Kasumi-1 (cell line): Measurements from ENCODE around the gene ADAMTS17.
"Not testable (repeated sequence)": the region's sequence is repeated elsewhere in the genome, so short reads cannot be mapped to it uniquely, and the experiment has no call there.

ENCODE experiments used
- DNase-seq, 2 experiments: peaks; one replicate each; lab custom pipeline; 2025; lab: John Stamatoyannopoulos, UW

ADAMTS17 gene

GRCh38 chr15:99993681-99994131, 348.1 kb downstream of the ADAMTS17 start:
- DNase-seq: no peak

GRCh38 chr15:99993262-99993661, 348.5 kb downstream of the ADAMTS17 start:
- no peak for DNase-seq

GRCh38 chr15:99992611-99993231, 349.1 kb downstream of the ADAMTS17 start:
- no peak for DNase-seq

DNA sequence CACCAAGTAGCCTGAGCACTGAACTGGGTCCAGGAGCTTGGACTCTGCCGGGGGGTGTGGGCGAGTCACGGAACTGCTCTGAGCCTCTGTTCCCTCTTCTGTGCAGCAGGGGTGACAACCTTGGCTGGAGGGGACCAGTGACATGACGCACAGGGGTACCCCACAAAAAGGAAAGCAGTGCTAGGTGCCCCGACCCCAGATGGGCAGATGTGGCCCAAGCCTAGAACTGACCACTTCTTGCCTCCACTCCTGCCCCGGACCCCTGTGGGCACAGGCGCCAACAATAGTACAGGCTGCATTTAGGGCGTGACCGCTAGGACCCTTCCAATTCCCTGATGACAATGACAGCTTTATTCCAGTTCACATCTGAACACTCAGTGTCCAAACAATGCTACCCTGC, 352.7 kb downstream of the ADAMTS17 start:
- no peak for DNase-seq

DNA sequence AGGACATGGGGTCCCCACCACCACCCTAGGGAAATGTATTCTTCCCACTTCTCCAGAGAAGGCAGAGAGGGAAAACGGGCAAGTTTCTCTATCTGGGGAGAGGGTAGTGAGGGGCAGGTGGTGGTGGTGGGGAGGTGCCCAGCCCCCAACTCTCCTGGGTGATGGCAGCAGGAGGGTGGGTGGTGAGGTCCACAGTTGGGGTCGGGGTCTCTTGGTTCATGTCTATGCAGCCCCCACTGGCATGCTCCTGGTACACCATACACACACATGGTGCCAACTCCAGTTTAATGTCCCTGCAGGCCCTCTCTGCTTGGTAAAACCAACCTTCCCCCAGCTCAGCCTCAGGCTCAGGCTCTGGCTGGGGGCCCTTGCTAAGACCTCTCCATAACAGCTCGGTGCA, 354.1 kb downstream of the ADAMTS17 start:
- no peak for DNase-seq

GRCh38 chr15:99987119-99987506, 354.7 kb downstream of the ADAMTS17 start:
- no peak for DNase-seq

- peak; percentile 48 to 52 for DNase-seq
These were observed 355.3 kb downstream of the ADAMTS17 start for GRCh38 chr15:99986297-99987118.

DNA sequence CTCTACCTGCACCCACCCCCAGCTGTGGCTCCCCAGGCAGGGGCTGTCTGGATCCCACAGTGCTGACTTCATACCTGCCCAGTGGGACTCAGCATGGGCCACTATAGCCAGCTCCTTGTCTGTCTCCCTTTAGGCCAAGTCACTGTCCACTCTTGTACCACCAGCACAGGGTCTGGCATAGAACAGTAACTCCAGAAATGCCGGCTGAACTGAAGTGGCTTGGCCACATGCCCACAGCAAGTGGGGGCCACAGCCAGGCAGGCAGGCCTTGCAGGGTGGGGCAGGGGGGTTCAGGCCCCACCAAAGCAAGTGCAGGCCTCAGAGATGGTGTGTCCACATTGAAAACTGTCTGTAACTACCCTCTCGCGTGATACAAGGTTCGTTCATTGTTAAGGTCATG, 355.9 kb downstream of the ADAMTS17 start:
- DNase-seq: no peak

DNA sequence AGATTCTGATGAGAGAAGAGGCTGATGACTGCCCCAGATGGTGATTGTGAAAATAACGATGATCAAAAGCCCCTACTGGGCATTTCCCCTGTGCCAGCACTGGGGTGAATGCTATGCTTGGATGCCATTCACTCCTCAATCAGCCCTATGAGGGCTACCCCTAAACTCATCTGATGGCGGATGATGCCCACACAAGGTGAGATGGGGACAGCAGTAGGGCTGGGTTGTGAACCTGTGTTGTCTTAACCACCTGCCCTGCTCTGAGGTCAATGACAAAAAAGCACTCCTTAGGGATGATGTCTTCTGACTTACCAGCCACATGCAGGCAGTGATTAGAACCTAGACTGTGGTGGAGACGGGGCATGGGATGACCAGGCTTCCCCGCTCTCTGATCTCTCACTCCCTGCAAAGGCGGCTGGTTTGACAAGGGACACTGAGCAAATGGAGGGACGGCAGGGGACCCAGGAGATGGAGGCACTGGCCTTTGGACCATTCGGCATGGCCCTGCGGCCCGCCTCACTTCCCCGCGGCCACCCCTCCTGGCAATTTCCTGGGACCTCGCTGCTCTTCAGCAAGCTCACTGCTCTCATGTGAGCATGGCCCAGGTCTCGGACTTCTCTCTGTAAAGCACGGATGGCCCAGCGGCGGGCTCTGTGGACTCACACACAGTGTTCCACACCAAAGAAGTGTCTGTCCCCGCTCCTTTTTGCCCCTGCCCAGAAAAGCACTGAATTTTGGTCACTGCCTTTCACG, 357.1 kb downstream of the ADAMTS17 start:
- DNase-seq: no peak

GRCh38 chr15:99983886-99984286, 357.9 kb downstream of the ADAMTS17 start:
- no peak for DNase-seq

DNA sequence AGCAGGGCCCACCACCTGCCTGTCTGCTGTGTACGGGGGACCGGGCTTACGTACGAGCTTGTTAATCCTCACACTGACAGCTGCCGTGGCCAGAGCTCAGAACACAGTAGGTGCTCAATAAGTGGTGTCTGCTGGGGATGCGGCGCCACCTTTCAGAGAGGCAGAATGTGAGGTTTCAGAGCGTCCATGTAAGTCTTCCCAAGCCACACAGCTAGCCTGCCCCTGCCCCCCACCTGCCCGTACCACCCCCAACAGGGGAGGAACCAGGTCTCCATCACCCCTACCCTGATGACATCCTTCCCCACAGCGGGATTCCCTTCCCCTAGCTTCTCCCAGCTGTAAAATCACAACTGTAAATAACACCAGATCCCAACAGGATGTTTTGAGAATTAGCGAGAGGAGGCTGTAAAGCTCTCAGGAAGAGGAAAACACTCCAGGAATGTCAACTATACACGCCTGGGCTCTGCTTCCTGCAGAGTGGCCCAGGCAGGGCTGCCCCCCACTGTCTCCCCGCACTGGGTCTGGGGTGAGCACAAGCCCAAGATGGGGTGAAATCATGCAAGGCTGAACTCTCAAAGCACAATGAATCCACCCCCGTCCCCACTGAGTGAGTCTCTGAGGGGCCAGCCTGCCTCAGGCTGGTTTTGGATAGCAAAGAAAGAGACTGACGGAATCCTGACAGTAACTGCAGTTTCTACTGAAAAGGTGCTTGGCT, 358.4 kb downstream of the ADAMTS17 start:
- no peak for DNase-seq

DNA sequence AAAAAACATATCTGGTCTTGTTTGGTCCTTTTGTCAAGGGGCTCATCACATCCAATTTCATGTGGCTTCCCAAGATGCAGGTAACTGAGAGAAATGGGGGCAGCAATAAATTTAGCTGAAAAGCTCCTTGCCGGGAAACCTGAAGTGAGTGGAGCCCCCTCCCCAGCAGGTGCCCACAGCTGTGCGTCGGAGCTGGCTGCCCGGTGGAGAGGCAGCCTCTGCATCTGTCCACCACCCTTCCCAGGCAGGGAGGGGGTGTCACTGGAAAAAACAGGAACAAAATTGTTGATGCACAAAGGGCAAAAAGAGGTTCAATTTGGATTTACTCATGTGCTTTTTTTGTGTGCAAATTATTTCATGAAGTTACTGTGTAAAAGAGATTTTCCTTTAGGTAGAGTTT, 359.1 kb downstream of the ADAMTS17 start:
- no peak for DNase-seq

DNA sequence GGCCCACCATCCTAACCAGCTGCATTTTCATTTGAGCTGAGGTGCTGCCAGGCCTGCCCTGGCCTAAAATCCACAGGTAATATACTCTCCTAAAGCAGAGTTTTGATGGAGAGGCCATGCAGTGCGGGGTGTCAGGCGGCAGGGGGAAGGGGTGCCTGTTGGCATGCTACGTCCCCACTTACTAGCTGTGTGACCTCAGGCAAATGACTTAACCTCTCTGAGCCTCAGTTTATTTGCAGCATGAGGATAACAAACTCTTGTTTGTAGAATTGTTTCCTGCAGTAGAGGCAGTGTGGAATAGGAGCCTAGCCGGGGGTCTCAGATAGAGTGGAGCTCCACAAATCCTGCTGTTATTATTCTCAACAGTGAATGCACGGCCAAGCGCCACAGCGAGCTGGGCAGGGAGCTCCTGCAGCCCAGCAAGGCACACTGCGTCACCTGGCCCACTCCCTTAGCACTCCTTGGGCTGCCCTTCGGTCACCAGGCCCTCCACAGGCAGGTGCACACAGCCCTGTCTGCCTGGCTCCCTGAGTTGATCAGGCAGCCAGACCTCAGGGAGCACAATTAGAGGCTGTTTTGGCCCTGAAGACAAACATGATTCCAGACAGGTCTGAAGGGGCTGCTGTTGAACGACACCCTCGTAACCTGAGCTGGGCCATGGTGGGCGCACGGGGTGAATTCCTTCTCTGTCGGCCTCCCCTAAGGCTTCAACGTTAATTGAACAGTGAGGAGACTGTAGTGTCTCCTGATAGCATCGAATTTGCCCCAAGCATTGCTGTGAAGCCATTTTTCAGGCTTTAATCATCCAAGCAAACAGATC, 359.7 kb downstream of the ADAMTS17 start:
- no peak for DNase-seq

- no peak for DNase-seq
These were observed 360.6 kb downstream of the ADAMTS17 start for GRCh38 chr15:99981191-99981647.

GRCh38 chr15:99980752-99981151, 361.0 kb downstream of the ADAMTS17 start:
- DNase-seq: no peak

DNA sequence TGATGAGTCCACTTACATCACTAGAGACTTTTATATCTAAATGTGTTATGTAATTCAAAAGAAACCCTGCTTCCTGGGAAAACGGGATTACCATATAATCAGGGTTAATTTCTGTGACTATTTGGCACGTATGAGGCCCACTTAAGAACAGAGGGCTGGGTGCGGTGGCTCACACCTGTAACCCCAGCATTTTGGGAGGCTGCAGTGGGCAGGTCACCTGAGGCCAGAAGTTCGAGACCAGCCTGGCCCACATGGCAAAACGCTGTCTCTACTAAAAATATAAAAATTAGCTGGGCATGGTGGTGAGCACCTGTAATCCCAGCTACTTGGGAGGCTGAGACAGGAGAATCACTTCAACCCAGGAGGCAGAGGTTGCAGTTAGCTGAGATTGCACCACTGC, 361.9 kb downstream of the ADAMTS17 start:
- not testable (repeated sequence) for DNase-seq

GRCh38 chr15:99979371-99979770, 362.4 kb downstream of the ADAMTS17 start:
- DNase-seq: no peak

DNA sequence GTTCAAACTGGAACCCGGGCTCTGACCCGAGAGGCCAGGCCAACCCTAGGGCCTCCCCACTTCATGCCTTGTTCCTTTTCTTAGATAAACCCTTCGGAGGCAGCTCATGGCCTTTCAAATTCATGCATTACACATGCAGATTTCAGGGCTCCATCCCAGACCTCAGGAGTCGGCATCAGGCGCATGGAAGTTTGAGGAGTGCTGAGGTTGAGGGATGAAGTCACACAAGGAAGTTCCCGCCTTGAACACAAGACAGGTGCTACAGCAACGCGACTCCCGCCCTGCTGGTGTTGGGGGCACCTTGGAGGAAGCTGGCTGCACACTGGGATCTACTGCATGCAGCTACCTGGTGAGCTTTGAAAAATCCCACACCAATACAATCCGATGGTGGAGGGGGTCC, 363.3 kb downstream of the ADAMTS17 start:
- no peak for DNase-seq

- no peak for DNase-seq
These were observed 363.8 kb downstream of the ADAMTS17 start for GRCh38 chr15:99977929-99978328.

- DNase-seq: peak; percentile 1 to 19
These were observed 364.9 kb downstream of the ADAMTS17 start for GRCh38 chr15:99976811-99977271.

DNA sequence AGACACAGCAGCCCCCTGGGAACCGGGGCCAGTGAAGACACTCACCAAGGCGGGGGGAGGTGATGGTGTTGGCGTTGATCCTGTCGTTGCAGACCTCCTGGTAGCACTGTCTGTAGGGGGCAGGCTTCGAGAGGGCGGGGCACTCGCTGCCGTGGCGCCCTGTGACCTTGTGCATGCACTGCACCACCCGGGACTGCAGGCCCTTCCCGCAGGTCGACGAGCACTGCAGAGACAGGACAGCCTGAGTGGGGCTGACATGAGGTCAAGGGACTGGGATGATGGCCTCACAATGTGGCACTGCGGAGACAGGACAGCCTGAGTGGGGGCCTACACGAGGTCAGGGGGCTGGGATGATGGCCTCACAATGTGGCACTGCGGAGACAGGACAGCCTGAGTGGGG, 365.8 kb downstream of the ADAMTS17 start:
- no peak for DNase-seq
